ENCODE results near the gene SMG1. TPM values are rescaled to one million over a fixed set of nuclear protein-coding genes. Genes with fewer than 3 reads are reported as not detected.
"Not testable (repeated sequence)": the region's sequence is repeated elsewhere in the genome, so short reads cannot be mapped to it uniquely, and the experiment has no call there.

Gene SMG1
- total RNA-seq, 1 experiment from 2014 or later: 72.7 TPM

GRCh38 chr16:18776334-18776733 lies 149.9 kb downstream of the SMG1 start:
- H3K9me3 ChIP-seq (ENCODE audit: control insufficient read depth in 1 of 2, insufficient read depth in 1 of 2, low read depth in 1 of 2, low read length in 2 of 2); CTCF ChIA-PET; H3K9ac ChIP-seq (ENCODE audit: low read length); ATAC-seq; POLR2A ChIA-PET; H3K4me2 ChIP-seq (ENCODE audit: low read length); H3K79me2 ChIP-seq (ENCODE audit: insufficient read depth, low read length); H3K36me3 ChIP-seq (ENCODE audit: control insufficient read depth in 1 of 2, insufficient read depth in 2 of 2, low read length in 2 of 2); intact Hi-C loops (cut with micrococcal nuclease); H2AFZ ChIP-seq (ENCODE audit: low read depth, low read length, poor library complexity, severe bottlenecking); RAD21 ChIA-PET (ENCODE audit: low non-redundant PET in 1 of 2, low total read pairs in 2 of 2, uncharacterized antibody in 2 of 2, unreplicated experiment in 2 of 2); H3K4me3 ChIP-seq (replicated peaks in 1 of 2; ENCODE audit: low read depth in 1 of 2, low read length in 2 of 2); DNase-seq (ENCODE audit: low read depth, low spot score); H4K20me1 ChIP-seq (ENCODE audit: insufficient read depth); BruUV-seq (replicated peaks); H3K27me3 ChIP-seq (ENCODE audit: insufficient read depth, low read length); H3K27ac ChIP-seq (ENCODE audit: low read depth, low read length); H3K4me1 ChIP-seq (ENCODE audit: control insufficient read depth in 1 of 2, insufficient read depth in 2 of 2, low read length in 2 of 2); H3K9me2 ChIP-seq (ENCODE audit: insufficient read depth): not testable (repeated sequence)
- peak; percentile 11; the same call in 1 of the 2 replicates for TF ChIP-seq RAD21 (IDR thresholded peaks at IDR 0.05; ENCODE audit: low read depth)

- CTCF ChIA-PET; BruUV-seq (replicated peaks); H3K9me2 ChIP-seq (ENCODE audit: insufficient read depth); H3K9me3 ChIP-seq (ENCODE audit: control insufficient read depth in 1 of 2, insufficient read depth in 1 of 2, low read depth in 1 of 2, low read length in 2 of 2); H4K20me1 ChIP-seq (ENCODE audit: insufficient read depth); H3K4me2 ChIP-seq (ENCODE audit: low read length); H2AFZ ChIP-seq (ENCODE audit: low read depth, low read length, poor library complexity, severe bottlenecking); H3K79me2 ChIP-seq (ENCODE audit: insufficient read depth, low read length); intact Hi-C loops (cut with micrococcal nuclease); H3K27me3 ChIP-seq (ENCODE audit: insufficient read depth, low read length); ATAC-seq; POLR2A ChIA-PET; H3K9ac ChIP-seq (ENCODE audit: low read length); H3K4me3 ChIP-seq (replicated peaks in 1 of 2; ENCODE audit: low read depth in 1 of 2, low read length in 2 of 2); DNase-seq (ENCODE audit: low read depth, low spot score); H3K4me1 ChIP-seq (ENCODE audit: control insufficient read depth in 1 of 2, insufficient read depth in 2 of 2, low read length in 2 of 2); H3K27ac ChIP-seq (ENCODE audit: low read depth, low read length); H3K36me3 ChIP-seq (ENCODE audit: control insufficient read depth in 1 of 2, insufficient read depth in 2 of 2, low read length in 2 of 2); RAD21 ChIA-PET (ENCODE audit: low non-redundant PET in 1 of 2, low total read pairs in 2 of 2, uncharacterized antibody in 2 of 2, unreplicated experiment in 2 of 2): not testable (repeated sequence)
Measured at GRCh38 chr16:18774651-18775050, 151.6 kb downstream of the SMG1 start.

GRCh38 chr16:18772171-18772570 lies 154.0 kb downstream of the SMG1 start:
- H3K4me3 ChIP-seq (replicated peaks in 1 of 2; ENCODE audit: low read depth in 1 of 2, low read length in 2 of 2); POLR2A ChIA-PET; ATAC-seq; H3K4me1 ChIP-seq (ENCODE audit: control insufficient read depth in 1 of 2, insufficient read depth in 2 of 2, low read length in 2 of 2); H3K36me3 ChIP-seq (ENCODE audit: control insufficient read depth in 1 of 2, insufficient read depth in 2 of 2, low read length in 2 of 2); H3K9me2 ChIP-seq (ENCODE audit: insufficient read depth); intact Hi-C loops (cut with micrococcal nuclease); RAD21 ChIA-PET (ENCODE audit: low non-redundant PET in 1 of 2, low total read pairs in 2 of 2, uncharacterized antibody in 2 of 2, unreplicated experiment in 2 of 2); H3K9me3 ChIP-seq (ENCODE audit: control insufficient read depth in 1 of 2, insufficient read depth in 1 of 2, low read depth in 1 of 2, low read length in 2 of 2); H2AFZ ChIP-seq (ENCODE audit: low read depth, low read length, poor library complexity, severe bottlenecking); H3K79me2 ChIP-seq (ENCODE audit: insufficient read depth, low read length); H4K20me1 ChIP-seq (ENCODE audit: insufficient read depth); CTCF ChIA-PET; DNase-seq (ENCODE audit: low read depth, low spot score); H3K27ac ChIP-seq (ENCODE audit: low read depth, low read length); BruUV-seq (replicated peaks); H3K9ac ChIP-seq (ENCODE audit: low read length); H3K27me3 ChIP-seq (ENCODE audit: insufficient read depth, low read length); H3K4me2 ChIP-seq (ENCODE audit: low read length): not testable (repeated sequence)

GRCh38 chr16:18770336-18770962 lies 155.8 kb downstream of the SMG1 start:
- H3K4me1 ChIP-seq (ENCODE audit: control insufficient read depth in 1 of 2, insufficient read depth in 2 of 2, low read length in 2 of 2); POLR2A ChIA-PET; H3K9me2 ChIP-seq (ENCODE audit: insufficient read depth); H3K79me2 ChIP-seq (ENCODE audit: insufficient read depth, low read length); CTCF ChIA-PET; intact Hi-C loops (cut with micrococcal nuclease); H3K9me3 ChIP-seq (ENCODE audit: control insufficient read depth in 1 of 2, insufficient read depth in 1 of 2, low read depth in 1 of 2, low read length in 2 of 2); RAD21 ChIA-PET (ENCODE audit: low non-redundant PET in 1 of 2, low total read pairs in 2 of 2, uncharacterized antibody in 2 of 2, unreplicated experiment in 2 of 2); H3K27ac ChIP-seq (ENCODE audit: low read depth, low read length); H2AFZ ChIP-seq (ENCODE audit: low read depth, low read length, poor library complexity, severe bottlenecking); H3K9ac ChIP-seq (ENCODE audit: low read length); DNase-seq (ENCODE audit: low read depth, low spot score); H3K4me3 ChIP-seq (replicated peaks in 1 of 2; ENCODE audit: low read depth in 1 of 2, low read length in 2 of 2); H3K36me3 ChIP-seq (ENCODE audit: control insufficient read depth in 1 of 2, insufficient read depth in 2 of 2, low read length in 2 of 2); BruUV-seq (replicated peaks); H3K27me3 ChIP-seq (ENCODE audit: insufficient read depth, low read length); H4K20me1 ChIP-seq (ENCODE audit: insufficient read depth); H3K4me2 ChIP-seq (ENCODE audit: low read length); ATAC-seq: not testable (repeated sequence)

All from HCT116 (cell line).